OCI-LY1 (cell line): ENCODE measurements around the gene TOMM5.

Experiments
- CTCF ChIP-seq: fragments of 200-600 bp; sonication (generic), shearing (Covaris generic); IDR thresholded peaks from 2 replicates; pipeline ENCODE4 v1.5.1; 2017; ENCODE audit warnings: mild to moderate bottlenecking, antibody characterized with exemption, low read length, moderate library complexity, mixed read lengths
- EZH2 ChIP-seq: fragments of 200-600 bp; sonication (generic), shearing (Covaris generic); IDR thresholded peaks from 2 replicates; pipeline ENCODE4 v1.8.0; 2017; ENCODE audit warnings: borderline replicate concordance, mixed run types, mild to moderate bottlenecking, antibody characterized with exemption, low read length, moderate library complexity, mixed read lengths

- TF ChIP-seq CTCF = no peak
- no peak for TF ChIP-seq EZH2
Measured at GRCh38 chr9:37542895-37543294, 49.5 kb downstream of the TOMM5 start.
